Stimulated activated CD8-positive, alpha-beta memory T cell treated with anti-CD3 and anti-CD28 coated beads, Interleukin-4, amount 100 ng/mL, for 24 hours (primary cell): ENCODE results near the gene STAG1.
"Not testable (repeated sequence)": the region's sequence is repeated elsewhere in the genome, so short reads cannot be mapped to it uniquely, and the experiment has no call there.

Experiments used
- DNase-seq: peaks from one replicate; pipeline ENCODE4 v3.0.0-alpha.2; 2020; ENCODE audit warnings: low read depth

The STAG1 gene

GRCh38 chr3:136703429-136703828, 48.7 kb downstream of the STAG1 start:
- no peak for DNase-seq

- DNase-seq, result no peak
These were observed 52.8 kb downstream of the STAG1 start for GRCh38 chr3:136699271-136699828.

GRCh38 chr3:136698361-136698760, 53.8 kb downstream of the STAG1 start:
- DNase-seq, result no peak

- DNase-seq, result no peak
These were observed 55.4 kb downstream of the STAG1 start for GRCh38 chr3:136696797-136697196.

- DNase-seq, result no peak
These were observed 57.9 kb downstream of the STAG1 start for GRCh38 chr3:136694321-136694720.

GRCh38 chr3:136690599-136690998, 61.6 kb downstream of the STAG1 start:
- DNase-seq, result no peak

- DNase-seq, result no peak
These were observed 66.3 kb downstream of the STAG1 start for GRCh38 chr3:136685882-136686281.

GRCh38 chr3:136682740-136683312, 69.4 kb downstream of the STAG1 start:
- DNase-seq, result no peak

- DNase-seq, result no peak
These were observed 73.2 kb downstream of the STAG1 start for GRCh38 chr3:136678981-136679380.

GRCh38 chr3:136676009-136676408, 76.2 kb downstream of the STAG1 start:
- DNase-seq, result no peak

- DNase-seq, result no peak
These were observed 76.9 kb downstream of the STAG1 start for GRCh38 chr3:136675150-136675858.

GRCh38 chr3:136672457-136672856, 79.7 kb downstream of the STAG1 start:
- no peak for DNase-seq

GRCh38 chr3:136671921-136672320, 80.3 kb downstream of the STAG1 start:
- DNase-seq, result no peak

- DNase-seq, result no peak
These were observed 82.0 kb downstream of the STAG1 start for GRCh38 chr3:136670166-136670565.

- DNase-seq, result no peak
These were observed 85.1 kb downstream of the STAG1 start for GRCh38 chr3:136667081-136667480.

GRCh38 chr3:136666301-136666700, 85.9 kb downstream of the STAG1 start:
- DNase-seq, result not testable (repeated sequence)

GRCh38 chr3:136664771-136665170, 87.4 kb downstream of the STAG1 start:
- DNase-seq, result no peak

- no peak for DNase-seq
These were observed 90.9 kb downstream of the STAG1 start for GRCh38 chr3:136661282-136661681.

- no peak for DNase-seq
These were observed 93.1 kb downstream of the STAG1 start for GRCh38 chr3:136658946-136659682.

GRCh38 chr3:136657526-136657925, 94.7 kb downstream of the STAG1 start:
- DNase-seq, result no peak

GRCh38 chr3:136653628-136654027, 98.5 kb downstream of the STAG1 start:
- no peak for DNase-seq

- DNase-seq, result no peak
These were observed 100.6 kb downstream of the STAG1 start for GRCh38 chr3:136651581-136651980.

- DNase-seq, result no peak
These were observed 101.7 kb downstream of the STAG1 start for GRCh38 chr3:136650461-136650860.
